Stimulated activated CD4-positive, alpha-beta T cell treated with anti-CD3 and anti-CD28 coated beads, Interleukin-12 subunit alpha, Interleukin-12 subunit beta, amount 100 ng/mL, for 24 hours (primary cell): ENCODE results near the gene DTNBP1.

Experiments
- DNase-seq, 2 experiments: peaks; one replicate each; pipeline ENCODE4 v3.0.0-alpha.2; 2020; ENCODE audit warnings: low read depth in 2 of 2

Gene DTNBP1

GRCh38 chr6:15501826-15502445 is 160.9 kb downstream of the DTNBP1 start:
- DNase-seq = no peak

GRCh38 chr6:15500901-15501825 is 161.7 kb downstream of the DTNBP1 start:
- DNase-seq = no peak

- DNase-seq = no peak
Measured at GRCh38 chr6:15500078-15500740, 162.6 kb downstream of the DTNBP1 start.

DNA sequence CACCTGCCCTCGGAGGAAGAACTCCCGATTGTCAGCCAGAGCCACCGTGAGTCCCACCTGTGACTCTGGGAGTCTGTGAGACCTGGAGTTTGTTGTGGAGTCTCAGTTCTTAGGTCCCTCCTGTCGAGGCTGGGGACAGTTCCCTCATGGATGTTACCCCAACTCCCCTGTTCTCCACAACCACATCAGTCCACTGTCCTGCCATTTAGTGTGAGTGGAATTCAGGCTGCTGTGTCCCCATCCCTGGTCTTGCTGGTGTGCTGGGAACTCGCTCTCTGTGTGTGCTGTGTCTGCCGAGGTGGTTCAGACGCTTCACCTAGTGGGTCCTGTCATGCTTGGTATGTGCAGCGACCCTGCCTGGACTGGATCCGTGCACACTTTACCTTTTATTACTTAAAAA is 163.2 kb downstream of the DTNBP1 start:
- no peak for DNase-seq

- no peak for DNase-seq
Measured at GRCh38 chr6:15499125-15499524, 163.7 kb downstream of the DTNBP1 start.

DNA sequence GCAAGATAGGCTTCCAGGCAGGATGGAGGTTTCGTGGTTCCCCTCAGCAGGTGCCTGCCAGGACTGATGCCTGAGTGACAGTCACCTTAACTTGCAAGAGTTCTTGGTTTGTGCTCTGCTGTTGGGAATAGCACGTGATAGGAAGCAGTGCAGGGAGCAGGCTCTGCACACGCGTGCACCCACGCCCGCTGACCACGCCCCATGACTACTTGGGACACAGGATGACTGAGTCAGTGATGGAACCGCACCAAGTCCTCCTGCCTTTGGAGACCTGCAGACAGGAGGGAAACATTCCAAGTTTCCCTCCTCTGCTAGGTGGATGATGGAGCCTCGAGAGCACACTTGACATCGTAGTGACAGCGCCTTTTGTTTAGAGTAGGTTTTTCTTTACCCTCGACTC is 164.2 kb downstream of the DTNBP1 start:
- DNase-seq = no peak

DNA sequence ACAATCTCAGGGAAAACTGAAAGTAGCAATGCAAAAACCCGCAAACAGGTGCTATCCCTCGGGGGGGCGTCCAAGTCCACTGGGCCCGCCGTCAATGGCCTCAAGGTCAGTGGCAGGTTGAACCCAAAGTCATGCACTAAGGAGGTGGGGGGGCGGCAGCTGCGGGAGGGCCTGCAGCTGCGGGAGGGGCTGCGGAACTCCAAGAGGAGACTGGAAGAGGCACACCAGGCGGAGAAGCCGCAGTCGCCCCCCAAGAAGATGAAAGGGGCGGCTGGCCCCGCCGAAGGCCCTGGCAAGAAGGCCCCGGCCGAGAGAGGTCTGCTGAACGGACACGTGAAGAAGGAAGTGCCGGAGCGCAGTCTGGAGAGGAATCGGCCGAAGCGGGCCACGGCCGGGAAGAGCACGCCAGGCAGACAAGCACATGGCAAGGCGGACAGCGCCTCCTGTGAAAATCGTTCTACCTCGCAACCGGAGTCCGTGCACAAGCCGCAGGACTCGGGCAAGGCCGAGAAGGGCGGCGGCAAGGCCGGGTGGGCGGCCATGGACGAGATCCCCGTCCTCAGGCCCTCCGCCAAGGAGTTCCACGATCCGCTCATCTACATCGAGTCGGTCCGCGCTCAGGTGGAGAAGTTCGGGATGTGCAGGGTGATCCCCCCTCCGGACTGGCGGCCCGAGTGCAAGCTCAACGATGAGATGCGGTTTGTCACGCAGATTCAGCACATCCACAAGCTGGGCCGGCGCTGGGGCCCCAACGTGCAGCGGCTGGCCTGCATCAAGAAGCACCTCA is 166.3 kb downstream of the DTNBP1 start:
- DNase-seq = no peak

GRCh38 chr6:15495375-15495901 is 167.4 kb downstream of the DTNBP1 start:
- no peak for DNase-seq

DNA sequence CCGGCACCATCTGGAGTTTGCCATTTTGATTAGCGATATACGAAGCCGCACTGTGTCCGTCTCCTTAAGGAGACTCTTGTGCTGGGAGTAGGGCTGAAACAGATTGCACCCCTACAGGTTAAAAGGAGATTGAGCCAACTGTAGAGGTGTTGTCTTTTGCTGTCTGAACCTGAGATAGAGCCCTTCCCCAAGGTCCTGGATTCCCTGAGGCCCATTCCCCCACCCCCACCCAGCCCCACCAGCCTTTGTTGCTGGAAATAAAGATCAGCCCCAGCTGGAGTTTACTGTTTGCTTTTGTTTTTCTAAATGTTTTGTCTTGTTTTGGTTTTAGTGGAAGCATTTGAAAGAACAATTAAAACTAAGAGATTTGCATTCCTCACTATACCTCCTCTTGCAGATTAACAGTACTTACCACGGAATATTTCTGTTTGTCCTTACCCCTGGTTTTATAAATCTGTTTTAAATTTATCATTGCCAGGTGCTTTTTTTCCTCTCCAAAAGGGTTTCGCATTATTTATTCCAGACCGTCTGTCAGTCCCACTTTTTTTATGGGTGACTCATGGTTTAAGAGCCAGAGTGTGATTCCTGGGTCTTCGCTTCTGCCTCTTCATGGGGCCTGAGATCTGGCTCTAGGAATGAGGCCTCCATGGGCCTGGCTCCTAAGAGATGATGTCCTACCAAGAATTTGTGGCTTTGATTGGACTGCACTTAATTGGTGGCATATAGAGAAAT is 169.2 kb downstream of the DTNBP1 start:
- DNase-seq = no peak

DNA sequence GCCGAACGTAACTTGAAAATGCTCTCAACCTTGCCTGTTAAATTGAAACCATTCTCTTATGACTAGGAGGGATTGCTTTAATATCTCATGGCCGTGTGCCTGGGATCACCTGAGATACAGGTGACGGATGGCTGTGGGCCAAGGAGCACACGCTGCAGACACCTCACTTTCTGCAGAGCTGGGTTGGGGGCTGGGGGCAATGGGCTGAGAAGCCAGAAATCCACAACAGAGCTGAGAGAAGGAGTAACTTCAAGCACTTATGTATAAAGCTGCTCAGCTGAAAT is 170.9 kb downstream of the DTNBP1 start:
- no peak for DNase-seq

- peak; percentile 47 to 63 for DNase-seq
Measured at GRCh38 chr6:15491255-15491985, 171.4 kb downstream of the DTNBP1 start.

- no peak for DNase-seq
Measured at GRCh38 chr6:15490242-15491100, 172.4 kb downstream of the DTNBP1 start.

- DNase-seq = no peak
Measured at GRCh38 chr6:15489261-15489962, 173.4 kb downstream of the DTNBP1 start.

GRCh38 chr6:15487262-15487661 is 175.6 kb downstream of the DTNBP1 start:
- DNase-seq = no peak

GRCh38 chr6:15485936-15486335 is 176.9 kb downstream of the DTNBP1 start:
- DNase-seq = no peak

DNA sequence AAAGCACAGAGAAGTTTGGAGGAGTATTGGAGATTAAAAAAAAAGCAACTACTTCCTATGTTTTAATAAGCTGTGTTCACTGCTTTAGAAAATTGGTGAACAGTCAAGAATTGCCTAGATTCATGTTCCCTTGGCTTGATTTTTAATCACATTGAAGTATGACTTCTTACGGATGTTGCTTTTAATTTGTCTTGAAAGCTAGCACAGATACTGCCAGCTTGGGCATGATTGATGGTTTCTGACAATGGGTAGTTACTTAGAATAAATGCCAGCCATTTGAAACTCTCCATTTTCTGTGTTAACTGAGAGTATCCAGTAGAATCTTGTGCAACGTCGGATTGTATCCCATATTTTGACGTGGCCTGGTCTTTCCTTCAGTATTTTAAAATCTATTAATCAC is 178.0 kb downstream of the DTNBP1 start:
- no peak for DNase-seq

- no peak for DNase-seq
Measured at GRCh38 chr6:15484140-15484539, 178.7 kb downstream of the DTNBP1 start.

DNA sequence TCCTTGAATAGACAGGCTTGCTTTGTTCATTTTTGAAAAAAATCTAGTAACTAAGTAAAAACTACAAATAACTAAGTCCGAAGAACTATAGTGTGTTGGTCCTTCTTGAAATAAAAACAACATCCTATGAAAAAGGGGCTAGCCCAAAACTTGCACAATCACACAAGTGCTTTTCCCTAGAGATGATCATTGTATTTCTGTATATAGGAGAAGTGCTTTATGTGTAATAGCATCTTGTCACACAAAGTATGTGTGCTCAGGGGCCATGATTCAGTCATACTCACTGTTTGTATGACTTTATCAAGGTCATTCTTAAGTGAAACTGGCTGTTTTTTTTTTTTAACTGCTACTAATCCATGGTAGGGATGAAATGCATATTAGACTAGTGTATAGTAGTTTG is 179.8 kb downstream of the DTNBP1 start:
- DNase-seq = no peak
